ENCODE measurements around the gene SOCS6. TPM values are rescaled to one million over a fixed set of nuclear protein-coding genes. Genes with fewer than 3 reads are reported as not detected.
"Not testable (repeated sequence)": the region's sequence is repeated elsewhere in the genome, so short reads cannot be mapped to it uniquely, and the experiment has no call there.

SOCS6 gene
- total RNA-seq, 1 experiment from 2014 or later: 25.1 TPM

- Histone ChIP-seq H3K27ac (peak overlapping the region; percentile 47), H3K4me1 (replicated peaks) (peaks cover 43% of the 10 kb centered on the region), H3K36me3 (peaks cover 6% of the 10 kb centered on the region), H3K4me3 (no peak overlapping the region), H3K27me3 (replicated peaks) (no peaks in the 10 kb centered on the region), H3K9me3 (replicated peaks) (peaks cover 8% of the 10 kb centered on the region; the same call in 1 of the 2 replicates)
- DNase-seq (ENCODE audit: low read depth in 1 of 2, low spot score in 2 of 2): no peak
Measured at GRCh38 chr18:70335892-70336726, 47.3 kb downstream of the SOCS6 start.

GRCh38 chr18:70337139-70337972, 48.5 kb downstream of the SOCS6 start:
- Histone ChIP-seq H3K27ac (peak overlapping the region; percentile 47), H3K4me3 (no peak overlapping the region), H3K9me3 (replicated peaks) (peaks cover 8% of the 10 kb centered on the region; the same call in 1 of the 2 replicates), H3K36me3 (peaks cover 6% of the 10 kb centered on the region), H3K27me3 (replicated peaks) (no peaks in the 10 kb centered on the region), H3K4me1 (replicated peaks) (peaks cover 43% of the 10 kb centered on the region)
- DNase-seq (ENCODE audit: low read depth in 1 of 2, low spot score in 2 of 2): peak; percentile 78 to 79

DNA sequence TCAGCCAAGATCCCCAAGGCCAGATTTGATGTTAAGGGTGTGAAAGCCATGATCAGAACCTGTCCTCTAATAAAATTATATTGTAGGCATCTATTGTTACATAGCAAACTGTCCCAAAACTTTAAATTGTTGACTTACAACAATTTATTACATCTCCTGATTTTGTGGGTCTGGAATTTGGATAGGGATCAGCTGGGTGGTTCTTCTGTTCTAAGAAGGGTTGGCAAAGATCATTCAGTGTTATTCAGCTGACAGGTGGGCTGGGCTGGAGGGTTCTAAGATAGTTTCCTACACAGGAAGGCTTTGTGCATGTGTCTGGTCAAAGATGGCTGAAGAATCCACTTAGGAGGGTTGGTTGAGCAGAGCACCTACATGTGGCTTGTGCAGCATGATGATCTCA, 50.0 kb downstream of the SOCS6 start:
- H3K4me3 ChIP-seq: no peak overlapping the region
- H3K4me1 ChIP-seq (replicated peaks): peaks cover 30% of the 10 kb centered on the region
- peaks cover 6% of the 10 kb centered on the region for H3K36me3 ChIP-seq
- DNase-seq (ENCODE audit: low read depth in 1 of 2, low spot score in 2 of 2): no peak
- H3K27me3 ChIP-seq (replicated peaks): no peaks in the 10 kb centered on the region
- H3K27ac ChIP-seq: no peak overlapping the region
- H3K9me3 ChIP-seq (replicated peaks): peaks cover 8% of the 10 kb centered on the region; the same call in 1 of the 2 replicates

DNA sequence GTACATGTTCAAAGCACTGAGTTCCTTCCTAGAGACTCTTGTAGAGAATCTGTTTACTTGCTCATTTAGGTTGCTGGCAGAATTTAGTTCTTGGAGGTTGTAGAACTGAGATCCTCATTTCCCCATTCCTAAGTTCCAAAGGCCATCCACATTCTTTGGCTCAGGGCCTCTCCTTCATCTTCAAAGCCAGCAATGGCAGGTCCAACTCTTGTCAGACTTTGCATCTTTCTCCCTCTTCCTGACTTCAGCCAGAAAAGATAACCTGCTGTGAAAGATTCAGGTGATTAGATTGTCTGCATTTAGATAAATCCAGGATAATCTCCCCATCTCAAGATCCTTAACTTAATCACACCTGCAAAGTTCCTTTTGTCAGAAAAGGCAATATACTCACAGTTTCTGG, 51.1 kb downstream of the SOCS6 start:
- Histone ChIP-seq H3K27ac (no peak overlapping the region), H3K36me3 (peaks cover under 1% of the 10 kb centered on the region; the same call in 1 of the 2 replicates), H3K4me3 (no peak overlapping the region), H3K4me1 (replicated peaks) (peaks cover 20% of the 10 kb centered on the region), H3K27me3 (replicated peaks) (no peaks in the 10 kb centered on the region), H3K9me3 (replicated peaks) (no peaks in the 10 kb centered on the region)
- no peak for DNase-seq (ENCODE audit: low read depth in 1 of 2, low spot score in 2 of 2)

GRCh38 chr18:70348481-70348880, 59.6 kb downstream of the SOCS6 start:
- H3K9me3 ChIP-seq (replicated peaks); H3K4me1 ChIP-seq (replicated peaks); H3K27me3 ChIP-seq (replicated peaks); H3K36me3 ChIP-seq; H3K4me3 ChIP-seq; H3K27ac ChIP-seq: not testable (repeated sequence)
- peak in 1 of 2 experiments; percentile 66 for DNase-seq (ENCODE audit: low read depth in 1 of 2, low spot score in 2 of 2)

- DNase-seq (ENCODE audit: low read depth in 1 of 2, low spot score in 2 of 2): no peak
- H3K4me1 ChIP-seq (replicated peaks): peaks cover 5% of the 10 kb centered on the region; the same call in 1 of the 2 replicates
Measured at GRCh38 chr18:70349316-70349715, 60.5 kb downstream of the SOCS6 start.

GRCh38 chr18:70354080-70354479, 65.2 kb downstream of the SOCS6 start:
- Histone ChIP-seq H3K27ac (no peak overlapping the region), H3K4me1 (replicated peaks) (peaks cover 26% of the 10 kb centered on the region), H3K36me3 (peaks cover 3% of the 10 kb centered on the region), H3K4me3 (no peak overlapping the region), H3K27me3 (replicated peaks) (no peaks in the 10 kb centered on the region), H3K9me3 (replicated peaks) (peaks cover 12% of the 10 kb centered on the region)
- no peak for DNase-seq (ENCODE audit: low read depth in 1 of 2, low spot score in 2 of 2)

More at GRCh38 chr18:70349316-70349715, 60.5 kb downstream of the SOCS6 start:
- no peak overlapping the region for H3K27ac ChIP-seq
- no peak overlapping the region for H3K4me3 ChIP-seq
- no peaks in the 10 kb centered on the region; the same call in 1 of the 2 replicates for H3K9me3 ChIP-seq (replicated peaks)
- peaks cover 3% of the 10 kb centered on the region; the same call in 1 of the 2 replicates for H3K36me3 ChIP-seq
- H3K27me3 ChIP-seq (replicated peaks): no peaks in the 10 kb centered on the region

DNA sequence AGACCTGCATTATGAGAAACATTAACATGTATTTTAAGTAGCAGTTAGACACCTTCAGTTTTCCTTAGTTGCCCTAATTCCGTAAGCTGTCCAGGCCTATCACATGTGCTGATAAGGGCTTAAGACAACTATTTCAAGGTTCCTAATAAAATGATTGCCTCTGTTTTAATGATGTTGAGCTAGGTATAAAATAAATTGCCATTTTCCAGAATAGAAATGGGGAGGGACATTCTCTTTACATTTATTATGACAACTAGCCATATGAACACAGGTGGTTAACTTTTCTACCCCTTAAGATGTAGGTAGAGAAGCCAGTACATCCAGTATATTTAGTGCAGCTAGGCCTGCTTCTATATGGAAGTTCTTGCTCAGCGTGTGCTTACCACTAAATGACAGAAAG, 65.9 kb downstream of the SOCS6 start:
- no peak for DNase-seq (ENCODE audit: low read depth in 1 of 2, low spot score in 2 of 2)
- H3K27me3 ChIP-seq (replicated peaks): no peaks in the 10 kb centered on the region
- H3K27ac ChIP-seq: no peak overlapping the region
- H3K9me3 ChIP-seq (replicated peaks): peaks cover 12% of the 10 kb centered on the region
- H3K36me3 ChIP-seq: peaks cover 3% of the 10 kb centered on the region
- H3K4me3 ChIP-seq: no peak overlapping the region
- peaks cover 30% of the 10 kb centered on the region for H3K4me1 ChIP-seq (replicated peaks)

- Histone ChIP-seq H3K27me3 (replicated peaks) (no peaks in the 10 kb centered on the region), H3K4me3 (no peak overlapping the region), H3K9me3 (replicated peaks) (peaks cover 12% of the 10 kb centered on the region), H3K27ac (peak overlapping the region; percentile 94; the same call in 1 of the 2 replicates), H3K4me1 (replicated peaks) (peaks cover 30% of the 10 kb centered on the region), H3K36me3 (peaks cover 3% of the 10 kb centered on the region)
- no peak for DNase-seq (ENCODE audit: low read depth in 1 of 2, low spot score in 2 of 2)
Measured at GRCh38 chr18:70355620-70356385, 67.0 kb downstream of the SOCS6 start.

- not testable (repeated sequence) for H3K27me3 ChIP-seq (replicated peaks); H3K36me3 ChIP-seq; H3K4me3 ChIP-seq
- Histone ChIP-seq H3K4me1 (replicated peaks) (peaks cover 30% of the 10 kb centered on the region), H3K27ac (peak overlapping the region; percentile 94), H3K9me3 (replicated peaks) (peaks cover 12% of the 10 kb centered on the region)
- peak; percentile 80 to 91 for DNase-seq (ENCODE audit: low read depth in 1 of 2, low spot score in 2 of 2)
Measured at GRCh38 chr18:70358105-70358406, 69.2 kb downstream of the SOCS6 start.

- no peaks in the 10 kb centered on the region; the same call in none of the 2 replicates for H3K36me3 ChIP-seq
- peak overlapping the region; percentile 94 for H3K27ac ChIP-seq
- H3K4me1 ChIP-seq (replicated peaks): peaks cover 30% of the 10 kb centered on the region
- peaks cover 12% of the 10 kb centered on the region for H3K9me3 ChIP-seq (replicated peaks)
- H3K27me3 ChIP-seq (replicated peaks): no peaks in the 10 kb centered on the region
- no peak for DNase-seq (ENCODE audit: low read depth in 1 of 2, low spot score in 2 of 2)
- H3K4me3 ChIP-seq: no peak overlapping the region
Measured at GRCh38 chr18:70359071-70359470, 70.2 kb downstream of the SOCS6 start.

DNA sequence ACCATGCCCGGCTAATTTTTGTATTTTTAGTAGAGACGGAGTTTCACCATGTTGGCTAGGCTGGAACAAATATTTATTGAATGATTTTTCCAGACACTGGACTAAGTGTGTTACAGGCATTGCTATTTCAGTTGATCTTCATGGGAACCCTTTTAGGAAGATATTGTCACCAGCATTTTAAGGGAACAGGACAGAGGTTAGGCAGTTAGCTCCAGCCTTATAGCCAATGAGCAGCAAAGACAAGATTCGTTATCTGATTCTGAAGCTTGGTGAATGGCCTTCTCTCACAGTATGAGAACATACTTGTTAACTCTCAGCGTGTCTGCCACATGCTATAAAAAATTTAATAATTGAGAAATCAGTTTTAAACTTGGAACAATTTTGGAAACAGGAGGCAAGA, 73.4 kb downstream of the SOCS6 start:
- Histone ChIP-seq H3K27me3 (replicated peaks) (no peaks in the 10 kb centered on the region), H3K4me1 (replicated peaks) (peaks cover 20% of the 10 kb centered on the region), H3K4me3 (no peak overlapping the region), H3K9me3 (replicated peaks) (no peaks in the 10 kb centered on the region), H3K36me3 (no peaks in the 10 kb centered on the region), H3K27ac (no peak overlapping the region)
- DNase-seq (ENCODE audit: low read depth in 1 of 2, low spot score in 2 of 2): no peak

GRCh38 chr18:70363861-70364260, 75.0 kb downstream of the SOCS6 start:
- peaks cover 6% of the 10 kb centered on the region for H3K4me1 ChIP-seq (replicated peaks)
- no peaks in the 10 kb centered on the region for H3K9me3 ChIP-seq (replicated peaks)
- no peaks in the 10 kb centered on the region for H3K36me3 ChIP-seq
- H3K27me3 ChIP-seq (replicated peaks): no peaks in the 10 kb centered on the region
- H3K27ac ChIP-seq: no peak overlapping the region
- DNase-seq (ENCODE audit: low read depth in 1 of 2, low spot score in 2 of 2): no peak
- no peak overlapping the region for H3K4me3 ChIP-seq

Data from SJSA1 (cell line).